Measurements from ENCODE around the gene C4B.

- TF ChIP-seq RBAK (tag by site-specific recombination; IDR thresholded peaks at IDR 0.05) (no peak), CTCF (tag by site-specific recombination; IDR thresholded peaks at IDR 0.05) (no peak), ZNF274 (IDR thresholded peaks at IDR 0.05; ENCODE audit: low read length) (no peak), ZNF274 (tag by site-specific recombination; IDR thresholded peaks at IDR 0.05; ENCODE audit: borderline replicate concordance) (no peak), GLIS2 (tag by site-specific recombination; IDR thresholded peaks at IDR 0.05) (no peak), ZNF629 (tag by site-specific recombination; IDR thresholded peaks at IDR 0.05) (no peak), ZNF600 (tag by site-specific recombination; IDR thresholded peaks at IDR 0.05) (no peak)
- TF ChIP-seq, protein P1, sequence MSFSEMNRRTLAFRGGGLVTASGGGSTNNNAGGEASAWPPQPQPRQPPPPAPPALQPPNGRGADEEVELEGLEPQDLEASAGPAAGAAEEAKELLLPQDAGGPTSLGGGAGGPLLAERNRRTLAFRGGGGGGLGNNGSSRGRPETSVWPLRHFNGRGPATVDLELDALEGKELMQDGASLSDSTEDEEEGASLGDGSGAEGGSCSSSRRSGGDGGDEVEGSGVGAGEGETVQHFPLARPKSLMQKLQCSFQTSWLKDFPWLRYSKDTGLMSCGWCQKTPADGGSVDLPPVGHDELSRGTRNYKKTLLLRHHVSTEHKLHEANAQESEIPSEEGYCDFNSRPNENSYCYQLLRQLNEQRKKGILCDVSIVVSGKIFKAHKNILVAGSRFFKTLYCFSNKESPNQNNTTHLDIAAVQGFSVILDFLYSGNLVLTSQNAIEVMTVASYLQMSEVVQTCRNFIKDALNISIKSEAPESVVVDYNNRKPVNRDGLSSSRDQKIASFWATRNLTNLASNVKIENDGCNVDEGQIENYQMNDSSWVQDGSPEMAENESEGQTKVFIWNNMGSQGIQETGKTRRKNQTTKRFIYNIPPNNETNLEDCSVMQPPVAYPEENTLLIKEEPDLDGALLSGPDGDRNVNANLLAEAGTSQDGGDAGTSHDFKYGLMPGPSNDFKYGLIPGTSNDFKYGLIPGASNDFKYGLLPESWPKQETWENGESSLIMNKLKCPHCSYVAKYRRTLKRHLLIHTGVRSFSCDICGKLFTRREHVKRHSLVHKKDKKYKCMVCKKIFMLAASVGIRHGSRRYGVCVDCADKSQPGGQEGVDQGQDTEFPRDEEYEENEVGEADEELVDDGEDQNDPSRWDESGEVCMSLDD (tag by site-specific recombination; IDR thresholded peaks at IDR 0.05) = no peak
These were observed 43.4 kb downstream of the C4B start for GRCh38 chr6:32057966-32058365.
